GM18951 (cell line): ENCODE measurements around the gene NLK.
"Not testable (repeated sequence)": the region's sequence is repeated elsewhere in the genome, so short reads cannot be mapped to it uniquely, and the experiment has no call there.

Experiments used
- POLR2A ChIP-seq: IDR thresholded peaks from 4 replicates; pipeline ENCODE4 v1.6.1; 2011; ENCODE audit warnings: mild to moderate bottlenecking; ENCODE audit not compliant: insufficient read length, insufficient read depth; ENCODE audit errors: extremely low read depth
- in situ Hi-C: fragments of 300-500 bp; cut with MboI; formaldehyde crosslinking; loops from one replicate; pipeline ENCODE4 v1.12.0; 2022; ENCODE audit warnings: low sequenced_read_pairs, mixed read lengths, inconsistent platforms; ENCODE audit not compliant: unreplicated experiment

The NLK gene

DNA sequence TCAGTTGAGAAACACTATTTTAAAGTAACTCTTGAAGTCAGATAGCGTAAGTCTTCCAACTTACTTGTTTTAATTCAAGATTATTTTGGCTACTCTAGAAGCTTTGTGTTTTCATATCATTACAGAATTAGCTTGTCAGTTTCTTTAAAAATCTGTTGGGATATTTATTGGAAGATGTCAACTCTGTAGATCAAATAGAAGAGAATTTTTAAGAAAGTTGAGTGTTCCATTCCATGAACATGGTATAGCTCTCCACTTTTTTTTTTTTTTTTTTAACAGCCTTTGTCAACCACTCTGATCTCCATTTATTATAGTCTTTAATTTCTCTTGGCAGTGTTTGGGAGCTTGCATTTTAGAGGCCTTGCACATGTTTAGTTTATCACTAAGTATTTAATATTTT is 28.7 kb downstream of the NLK start:
- TF ChIP-seq POLR2A, result no peak
- in situ Hi-C loops, result no loop called here

DNA sequence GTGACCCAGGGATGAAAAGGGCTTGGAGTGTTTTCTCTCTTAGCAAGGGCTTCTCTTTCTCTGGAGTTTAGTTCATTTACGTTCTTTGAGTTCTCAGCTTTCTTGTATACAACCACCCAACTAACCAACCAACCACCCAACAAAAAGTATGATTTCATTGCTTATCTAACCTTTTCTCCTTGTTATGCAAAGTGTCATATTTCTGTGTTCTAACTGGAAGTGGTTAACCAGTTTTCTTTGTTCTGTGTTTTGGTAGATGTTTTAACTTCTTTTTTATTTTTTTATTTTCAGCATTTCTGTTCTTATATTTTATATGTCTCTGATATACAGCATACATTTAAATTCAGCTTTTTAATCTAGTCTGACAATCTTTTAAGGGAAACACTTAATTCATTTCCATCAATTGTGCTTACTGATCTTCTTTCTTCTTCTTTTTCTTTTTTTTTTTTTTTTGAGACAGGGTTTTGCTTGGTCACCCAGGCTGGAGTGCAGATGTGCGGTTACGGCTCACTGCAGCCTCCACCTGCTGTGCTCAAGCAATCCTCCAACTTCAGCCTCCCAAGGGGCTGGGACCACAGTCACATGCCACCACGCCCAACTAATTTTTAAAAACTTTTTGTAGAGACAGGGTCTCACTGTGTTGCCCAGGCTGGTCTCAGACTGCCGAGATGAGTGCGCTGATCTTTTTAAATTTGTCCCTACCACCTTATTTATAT is 29.6 kb downstream of the NLK start:
- in situ Hi-C loops, result no loop called here
- no peak for TF ChIP-seq POLR2A

DNA sequence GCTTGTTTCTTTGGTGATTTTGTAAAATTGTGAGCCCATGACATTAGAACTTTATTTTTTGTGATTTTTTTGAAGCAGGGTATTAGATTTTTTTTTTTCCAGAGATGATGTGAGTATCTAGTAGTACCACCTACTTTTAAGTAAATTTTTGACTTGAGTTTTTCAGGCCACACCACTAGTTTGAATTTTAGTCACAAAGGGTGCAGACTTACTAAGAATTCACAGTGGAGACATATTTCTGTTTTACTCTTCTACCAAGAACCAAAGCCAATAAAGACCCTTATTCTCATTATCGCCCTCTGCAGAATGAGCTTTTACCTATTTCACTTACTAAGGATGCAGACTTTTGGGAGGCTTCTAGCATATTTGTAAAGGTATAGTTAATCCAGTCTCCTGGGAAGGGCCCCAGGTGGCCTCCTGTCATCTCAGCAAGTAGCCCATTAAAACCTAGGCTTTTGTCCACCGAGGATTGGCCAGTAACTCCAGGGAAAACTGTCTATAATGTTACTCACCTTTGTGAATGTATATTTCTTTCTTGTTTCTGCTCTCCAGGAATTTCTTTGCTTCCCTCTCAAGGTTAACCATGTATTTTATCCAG is 30.6 kb downstream of the NLK start:
- in situ Hi-C loops, result no loop called here
- TF ChIP-seq POLR2A, result no peak

DNA sequence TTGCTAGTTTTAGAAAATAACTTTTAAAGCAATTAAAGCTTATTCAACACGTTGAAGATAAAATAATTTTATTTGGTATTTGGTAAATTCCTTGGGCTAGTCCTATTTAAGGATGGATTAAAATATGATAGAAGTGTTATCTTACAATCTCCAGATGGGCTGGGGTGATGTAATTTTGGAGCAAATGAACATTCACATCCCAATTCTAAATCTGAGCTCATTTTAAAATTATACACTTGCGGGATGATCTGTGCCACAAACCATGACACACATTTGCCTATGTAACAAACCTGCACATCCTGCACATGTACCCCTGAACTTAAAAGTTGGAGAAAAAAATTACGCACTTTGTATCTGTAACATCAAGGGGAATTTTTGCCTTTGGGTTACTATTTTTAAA is 31.5 kb downstream of the NLK start:
- no peak for TF ChIP-seq POLR2A
- in situ Hi-C loops, result no loop called here

DNA sequence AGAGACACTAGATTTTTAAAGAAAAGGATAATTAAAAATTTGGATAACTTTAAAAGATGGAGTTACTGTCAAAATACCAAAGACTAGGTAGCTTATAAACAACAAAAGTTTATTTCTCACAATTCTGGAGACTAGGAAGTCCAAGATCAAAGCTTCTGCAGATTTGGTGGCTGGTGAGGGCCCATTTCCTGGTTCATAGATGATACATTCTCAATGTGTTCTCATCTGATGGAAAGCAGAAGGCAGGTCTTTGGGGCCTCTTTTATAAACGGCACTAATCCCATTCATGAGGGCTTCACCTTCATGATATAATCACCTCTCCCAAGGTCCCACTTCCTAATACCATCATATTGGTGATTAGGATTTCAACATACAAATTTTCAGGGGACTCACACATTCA is 33.7 kb downstream of the NLK start:
- TF ChIP-seq POLR2A, result no peak
- in situ Hi-C loops, result no loop called here

DNA sequence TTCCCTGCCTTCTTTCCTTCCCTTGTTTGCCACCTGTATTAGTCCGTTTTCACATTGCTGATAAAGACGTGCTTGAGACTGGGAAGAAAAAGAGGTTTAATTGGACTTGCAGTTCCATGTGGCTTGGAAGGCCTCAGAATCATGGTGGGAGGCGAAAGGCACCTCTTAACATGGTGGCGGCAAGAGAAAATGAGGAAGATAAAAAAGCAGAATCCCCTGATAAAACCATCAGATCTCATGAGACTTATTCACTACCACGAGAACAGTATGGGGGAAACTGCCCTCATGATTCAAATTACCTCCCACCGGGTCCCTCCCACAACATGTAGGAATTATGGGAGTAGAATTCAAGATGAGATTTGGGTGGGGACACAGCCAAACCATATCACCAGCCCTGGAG is 34.7 kb downstream of the NLK start:
- in situ Hi-C loops, result not testable (repeated sequence)

DNA sequence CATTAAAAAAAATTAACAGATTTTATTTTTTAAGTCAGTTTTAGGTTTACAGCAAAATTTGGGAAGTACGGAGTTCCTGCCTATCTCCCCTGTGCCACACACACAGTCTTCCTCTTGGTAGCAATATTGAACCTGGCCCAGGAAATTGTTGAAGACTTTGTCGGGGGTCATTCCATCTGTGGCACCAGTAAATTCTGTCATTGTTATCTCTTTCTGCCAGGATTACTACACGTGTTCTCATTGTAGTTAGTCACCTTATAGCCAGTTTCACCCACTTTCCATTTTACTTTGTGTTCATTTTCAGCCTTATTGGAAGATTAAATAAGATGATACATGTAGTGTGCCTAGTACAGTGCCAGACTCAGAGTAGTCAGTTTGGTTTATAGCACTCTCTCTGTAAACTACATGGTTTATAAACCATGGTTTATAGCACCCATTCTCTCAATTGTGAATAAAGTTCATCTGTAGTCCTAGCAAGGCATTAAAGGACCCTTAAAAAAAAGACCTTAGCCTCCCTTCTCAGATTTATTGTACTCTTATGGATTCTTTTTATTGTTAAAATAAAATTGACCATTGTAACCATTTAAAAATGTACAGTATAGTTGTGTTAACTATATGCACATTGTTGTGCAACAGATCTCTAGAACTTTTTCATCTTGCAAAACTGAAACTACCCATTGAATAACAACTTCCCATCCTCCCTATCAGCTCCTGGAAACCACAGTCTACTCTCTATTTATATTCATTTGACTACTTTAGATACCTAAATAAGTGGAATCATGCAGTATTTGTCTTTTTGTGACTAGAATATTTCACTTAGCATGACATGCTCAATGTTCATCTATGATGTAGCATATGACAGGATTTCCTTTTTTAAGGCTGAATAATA is 36.1 kb downstream of the NLK start:
- no peak for TF ChIP-seq POLR2A
- in situ Hi-C loops, result no loop called here

- in situ Hi-C loops, result no loop called here
- no peak for TF ChIP-seq POLR2A
Observed at GRCh38 chr17:28081467-28081866, 39.0 kb downstream of the NLK start.

GRCh38 chr17:28085766-28086165 is 43.3 kb downstream of the NLK start:
- in situ Hi-C loops, result no loop called here
- no peak for TF ChIP-seq POLR2A

GRCh38 chr17:28086519-28086918 is 44.0 kb downstream of the NLK start:
- no peak for TF ChIP-seq POLR2A
- in situ Hi-C loops, result no loop called here

DNA sequence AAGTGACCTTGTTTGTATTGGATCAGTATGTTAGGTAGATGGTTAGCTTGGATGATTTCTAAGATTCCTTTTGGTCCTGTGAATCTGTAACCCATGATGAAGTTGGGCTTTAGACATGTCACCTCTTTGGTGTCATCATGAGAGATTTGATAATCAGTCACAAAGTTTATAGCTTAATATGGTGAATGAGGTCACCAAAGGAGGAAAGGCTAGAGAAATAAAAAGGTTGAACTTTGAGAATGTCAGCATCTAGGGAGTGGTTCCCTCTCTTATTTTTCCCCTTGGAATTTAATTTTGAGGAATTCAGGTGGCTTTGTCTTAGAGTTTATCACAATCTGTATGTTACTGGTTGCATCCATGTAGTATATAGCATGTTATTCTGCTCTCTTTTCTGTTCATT is 45.3 kb downstream of the NLK start:
- in situ Hi-C loops, result no loop called here
- no peak for TF ChIP-seq POLR2A

- no peak for TF ChIP-seq POLR2A
- in situ Hi-C loops, result no loop called here
Observed at GRCh38 chr17:28090551-28090950, 48.1 kb downstream of the NLK start.

GRCh38 chr17:28092088-28092487 is 49.6 kb downstream of the NLK start:
- in situ Hi-C loops, result no loop called here
- no peak for TF ChIP-seq POLR2A

- in situ Hi-C loops, result no loop called here
- TF ChIP-seq POLR2A, result no peak
Observed at GRCh38 chr17:28093999-28094716, 51.7 kb downstream of the NLK start.

DNA sequence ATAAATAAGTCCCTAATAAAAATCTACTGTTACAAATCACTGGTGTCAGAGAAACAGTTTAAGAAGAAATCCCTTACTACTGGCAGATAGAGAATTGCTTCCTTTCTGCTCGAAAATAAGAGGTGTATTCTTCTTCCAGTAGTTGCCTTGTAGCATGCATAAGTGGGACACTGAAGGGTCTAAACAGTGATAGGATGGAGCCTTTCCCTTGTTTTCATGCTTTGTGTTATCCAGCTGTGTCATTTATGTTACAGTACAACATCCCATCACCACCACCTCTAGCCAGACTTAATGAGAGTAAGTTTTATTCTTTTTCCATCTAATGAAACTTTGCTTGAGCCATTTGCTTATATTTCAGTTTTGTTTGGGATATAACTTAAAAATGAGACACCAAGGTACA is 54.3 kb downstream of the NLK start:
- TF ChIP-seq POLR2A, result no peak
- in situ Hi-C loops, result no loop called here
